Liver (tissue), 9 donors: ENCODE measurements around the gene CTDSP2. TPM values are rescaled to one million over a fixed set of nuclear protein-coding genes. Genes with fewer than 3 reads are reported as not detected.

Source experiments
- DNase-seq: peaks from one replicate; pipeline ENCODE4 v3.0.0-alpha.2; 2017; ENCODE audit warnings: low spot score
- H3K27ac ChIP-seq, 2 donors: one replicate each; pipeline ENCODE4 v1.7.0; 2013; ENCODE audit warnings: inconsistent platforms in 2 of 2, low read length in 2 of 2, control low read depth in 1 of 2, low read depth in 1 of 2, mild to moderate bottlenecking in 1 of 2
- H3K27me3 ChIP-seq, 4 donors: one replicate each; pipeline versions ENCODE4 v1.6.1 to v1.7.0; 2013; ENCODE audit warnings: low read length in 3 of 4, inconsistent platforms in 1 of 4, mild to moderate bottlenecking in 1 of 4, moderate library complexity in 1 of 4; ENCODE audit not compliant: control insufficient read depth in 4 of 4, insufficient read depth in 4 of 4
- H3K36me3 ChIP-seq, 4 donors: one replicate each; pipeline versions ENCODE4 v1.6.1 to v1.7.0; 2013; ENCODE audit warnings: low read length in 3 of 4, mild to moderate bottlenecking in 3 of 4, low read depth in 1 of 4, moderate library complexity in 1 of 4; ENCODE audit not compliant: control insufficient read depth in 4 of 4, insufficient read depth in 3 of 4
- H3K4me1 ChIP-seq, 4 donors: one replicate each; pipeline versions ENCODE4 v1.6.1 to v1.7.0; 2013; ENCODE audit warnings: low read length in 3 of 4, mild to moderate bottlenecking in 3 of 4, moderate library complexity in 1 of 4; ENCODE audit not compliant: control insufficient read depth in 4 of 4, insufficient read depth in 4 of 4
- H3K4me3 ChIP-seq, 3 donors: one replicate each; pipeline versions ENCODE4 v1.6.1 to v1.7.0; 2013; ENCODE audit warnings: low read length in 3 of 3, control low read depth in 1 of 3, low read depth in 1 of 3, mild to moderate bottlenecking in 1 of 3
- H3K9ac ChIP-seq, 2 donors: one replicate each; pipeline ENCODE4 v1.7.0; 2013; ENCODE audit warnings: low read length in 2 of 2, mild to moderate bottlenecking in 2 of 2, moderate library complexity in 2 of 2, control low read depth in 1 of 2, low read depth in 1 of 2
- H3K9me3 ChIP-seq, 4 donors: one replicate each; pipeline versions ENCODE4 v1.6.1 to v1.7.0; 2013; ENCODE audit warnings: low read length in 3 of 4; ENCODE audit not compliant: control insufficient read depth in 4 of 4
- CTCF ChIP-seq: fragments of 150-350 bp; IDR thresholded peaks from 2 replicates; pipeline ENCODE4 v1.5.1; 2017; ENCODE audit warnings: improper control_type of control experiment, low read depth, low read length; ENCODE audit not compliant: missing input control
- EGR1 ChIP-seq, 2 donors: IDR thresholded peaks; 2 replicates each; pipeline ENCODE4 v1.6.1; 2016 to 2018; ENCODE audit warnings: antibody characterized with exemption in 2 of 2, low read depth in 2 of 2
- FOXA2 ChIP-seq: IDR thresholded peaks from 2 replicates; pipeline ENCODE4 v1.6.1; 2016; ENCODE audit warnings: antibody characterized with exemption
- GABPA ChIP-seq, 2 donors: IDR thresholded peaks in 1 of 2; conservative IDR thresholded peaks in 1 of 2; 2 replicates each; pipeline ENCODE4 v1.6.1; 2016; ENCODE audit warnings: antibody characterized with exemption in 2 of 2, mild to moderate bottlenecking in 1 of 2, moderate library complexity in 1 of 2
- HNF4A ChIP-seq, 2 donors: conservative IDR thresholded peaks; 2 replicates each; pipeline ENCODE4 v1.6.1; 2016; ENCODE audit warnings: antibody characterized with exemption in 2 of 2, mild to moderate bottlenecking in 2 of 2
- HNF4G ChIP-seq: IDR thresholded peaks from 2 replicates; pipeline ENCODE4 v1.6.1; 2016; ENCODE audit warnings: antibody characterized with exemption
- JUND ChIP-seq, 2 donors: IDR thresholded peaks; 2 replicates each; pipeline ENCODE4 v1.6.1; 2016; ENCODE audit warnings: antibody characterized with exemption in 2 of 2
- NR2F2 ChIP-seq: IDR thresholded peaks from 2 replicates; pipeline ENCODE4 v1.6.1; 2016; ENCODE audit warnings: antibody characterized with exemption
- RAD21 ChIP-seq, 2 donors: IDR thresholded peaks; 2 replicates each; pipeline ENCODE4 v1.6.1; 2016; ENCODE audit warnings: antibody characterized with exemption in 2 of 2, mild to moderate bottlenecking in 2 of 2
- REST ChIP-seq: IDR thresholded peaks from 2 replicates; pipeline ENCODE4 v1.6.1; 2016; ENCODE audit warnings: antibody characterized with exemption, mild to moderate bottlenecking
- RXRA ChIP-seq, 2 donors: IDR thresholded peaks; 2 replicates each; pipeline ENCODE4 v1.6.1; 2017 to 2018; ENCODE audit warnings: antibody characterized with exemption in 2 of 2, mild to moderate bottlenecking in 1 of 2
- SP1 ChIP-seq: IDR thresholded peaks from 2 replicates; pipeline ENCODE4 v1.6.1; 2018; ENCODE audit warnings: antibody characterized with exemption, mild to moderate bottlenecking
- YY1 ChIP-seq: IDR thresholded peaks from 2 replicates; pipeline ENCODE4 v1.6.1; 2016; ENCODE audit warnings: antibody characterized with exemption, mild to moderate bottlenecking
- ZBTB33 ChIP-seq: IDR thresholded peaks from 2 replicates; pipeline ENCODE4 v1.6.1; 2016; ENCODE audit warnings: antibody characterized with exemption
- WGBS: extraction: QIAGEN DNeasy Blood & Tissue Kit; methylation state at CpG from one replicate; pipeline ENCODE4 v1.1.7; 2013; 5-methylcytosine and 5-hydroxymethylcytosine counted together
- polyA plus RNA-seq, 2 donors: library from polyadenylated mRNA; stranded (reverse) in 1 of 2; unstranded in 1 of 2; fragments of 200-250 nt in 1 of 2; fragments of >200 nt in 1 of 2; fragmentation: Nextera tagmentation in 1 of 2; extraction: Ambion mirVana in 1 of 2; gene quantifications; one replicate each; pipeline versions ENCODE4 v1.2.1 to v1.2.3, GENCODE V29; 2013 to 2015
- total RNA-seq, 2 donors: library from RNA; depleted of rRNA; stranded (reverse); fragments of >200 nt; gene quantifications; one replicate each; pipeline ENCODE4 v1.2.3, GENCODE V29; 2014
- TF ChIP-seq, protein P1 (sequence below): IDR thresholded peaks from 2 replicates; pipeline ENCODE4 v1.6.1; 2016; ENCODE audit warnings: antibody characterized with exemption
- TF ChIP-seq, protein P2 (sequence below): IDR thresholded peaks from 2 replicates; pipeline ENCODE4 v1.6.1; 2016; ENCODE audit warnings: antibody characterized with exemption
- donor health status: healthy.
- donor health status: healthy.
- donor health status: healthy.
- donor health status: healthy.
- donor health status: healthy.

The CTDSP2 gene
- total and polyA plus RNA-seq, 4 donors: 20.1 to 60.9 (median 43.7) TPM

DNA sequence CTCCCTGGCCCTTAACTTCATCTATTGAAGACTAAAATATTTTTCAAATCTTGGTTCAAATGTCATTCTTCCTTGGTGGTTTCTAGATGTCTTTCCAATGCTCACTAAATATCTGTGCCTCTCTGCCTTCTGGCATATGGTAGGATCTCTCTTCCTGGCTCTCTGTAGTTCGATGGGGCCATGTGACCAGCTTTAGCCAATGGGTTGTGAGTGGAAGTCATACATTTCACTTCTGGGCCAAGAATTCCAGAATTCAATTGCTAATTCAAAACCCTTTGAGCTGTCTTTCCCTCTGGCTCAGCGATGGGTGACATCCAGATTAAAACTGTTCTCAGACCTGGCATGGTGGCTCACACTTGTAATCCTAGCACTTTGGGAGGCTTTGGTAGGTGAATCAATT lies 25.8 kb upstream of the CTDSP2 start:
- Histone ChIP-seq H3K4me1 (peaks cover 0 to 6% (median 2%) of the 10 kb centered on the region in 4 donors), H3K9me3 (no peaks in the 10 kb centered on the region), H3K9ac (no peak overlapping the region), H3K36me3 (no peaks in the 10 kb centered on the region), H3K4me3 (no peak overlapping the region), H3K27me3 (no peaks in the 10 kb centered on the region), H3K27ac (no peak overlapping the region)
- DNase-seq: no peak
- TF ChIP-seq SP1 (no peak), RXRA (IDR thresholded peaks at IDR 0.05) (no peak), JUND (IDR thresholded peaks at IDR 0.05) (no peak), HNF4A (conservative IDR thresholded peaks at IDR 0.05) (no peak), NR2F2 (no peak), GABPA (IDR thresholded peaks at IDR 0.05 in 1 of 2, conservative IDR thresholded peaks at IDR 0.05 in 1 of 2) (no peak)
- TF ChIP-seq, protein P1, sequence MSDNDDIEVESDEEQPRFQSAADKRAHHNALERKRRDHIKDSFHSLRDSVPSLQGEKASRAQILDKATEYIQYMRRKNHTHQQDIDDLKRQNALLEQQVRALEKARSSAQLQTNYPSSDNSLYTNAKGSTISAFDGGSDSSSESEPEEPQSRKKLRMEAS: no peak
- TF ChIP-seq, protein P2, sequence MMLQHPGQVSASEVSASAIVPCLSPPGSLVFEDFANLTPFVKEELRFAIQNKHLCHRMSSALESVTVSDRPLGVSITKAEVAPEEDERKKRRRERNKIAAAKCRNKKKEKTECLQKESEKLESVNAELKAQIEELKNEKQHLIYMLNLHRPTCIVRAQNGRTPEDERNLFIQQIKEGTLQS: no peak
- 77% methylated on average over 2 of the region's 2 CpGs for WGBS

DNA sequence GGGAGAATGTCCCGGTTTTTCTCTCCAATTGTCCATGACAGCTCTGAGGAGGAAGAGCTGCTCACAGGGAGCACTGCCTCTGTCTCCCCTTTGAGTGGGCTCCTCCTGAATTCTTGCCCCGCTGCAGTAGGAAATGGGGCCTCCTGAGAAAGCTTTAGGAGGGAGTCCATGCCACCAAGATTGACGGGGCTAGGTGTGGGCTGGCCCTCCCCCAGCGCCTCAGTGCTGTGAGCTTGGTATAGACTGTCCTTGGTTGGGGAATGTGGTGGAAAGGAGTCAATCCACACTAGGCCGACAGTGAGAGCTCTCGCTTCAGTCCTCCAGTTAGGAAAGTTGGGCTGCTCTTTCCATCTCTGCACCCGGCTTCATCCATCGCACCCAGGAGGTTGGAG lies 23.4 kb upstream of the CTDSP2 start:
- TF ChIP-seq ZBTB33 (no peak), RXRA (IDR thresholded peaks at IDR 0.05) (no peak), RAD21 (IDR thresholded peaks at IDR 0.05) (no peak), JUND (IDR thresholded peaks at IDR 0.05) (no peak), CTCF (no peak), HNF4G (no peak), HNF4A (conservative IDR thresholded peaks at IDR 0.05) (no peak), YY1 (no peak), FOXA2 (no peak), EGR1 (IDR thresholded peaks at IDR 0.05; ENCODE audit: low read depth in 2 of 2) (no peak), SP1 (no peak), REST (no peak)
- TF ChIP-seq, protein P2: no peak
- Histone ChIP-seq H3K27me3 (no peaks in the 10 kb centered on the region), H3K9ac (no peak overlapping the region), H3K4me3 (no peak overlapping the region), H3K27ac (no peak overlapping the region), H3K36me3 (no peaks in the 10 kb centered on the region), H3K9me3 (no peaks in the 10 kb centered on the region), H3K4me1 (peaks cover 0 to 9% (median 4%) of the 10 kb centered on the region in 4 donors)
- WGBS: 92% methylated on average over 8 of the region's 8 CpGs
- DNase-seq: no peak
